ENCODE data around the gene ISG15.
A peak's percentile ranks its signal among the peaks of the same experiment; 100 is the strongest.
"Not testable (repeated sequence)": the region's sequence is repeated elsewhere in the genome, so short reads cannot be mapped to it uniquely, and the experiment has no call there.

The ISG15 gene

GRCh38 chr1:1013922-1014648 lies 788 bp downstream of the ISG15 start:
- DNase-seq (ENCODE audit: low read depth) = no peak

GRCh38 chr1:1014799-1015681 lies 1.7 kb downstream of the ISG15 start:
- DNase-seq (ENCODE audit: low read depth) = no peak

DNA sequence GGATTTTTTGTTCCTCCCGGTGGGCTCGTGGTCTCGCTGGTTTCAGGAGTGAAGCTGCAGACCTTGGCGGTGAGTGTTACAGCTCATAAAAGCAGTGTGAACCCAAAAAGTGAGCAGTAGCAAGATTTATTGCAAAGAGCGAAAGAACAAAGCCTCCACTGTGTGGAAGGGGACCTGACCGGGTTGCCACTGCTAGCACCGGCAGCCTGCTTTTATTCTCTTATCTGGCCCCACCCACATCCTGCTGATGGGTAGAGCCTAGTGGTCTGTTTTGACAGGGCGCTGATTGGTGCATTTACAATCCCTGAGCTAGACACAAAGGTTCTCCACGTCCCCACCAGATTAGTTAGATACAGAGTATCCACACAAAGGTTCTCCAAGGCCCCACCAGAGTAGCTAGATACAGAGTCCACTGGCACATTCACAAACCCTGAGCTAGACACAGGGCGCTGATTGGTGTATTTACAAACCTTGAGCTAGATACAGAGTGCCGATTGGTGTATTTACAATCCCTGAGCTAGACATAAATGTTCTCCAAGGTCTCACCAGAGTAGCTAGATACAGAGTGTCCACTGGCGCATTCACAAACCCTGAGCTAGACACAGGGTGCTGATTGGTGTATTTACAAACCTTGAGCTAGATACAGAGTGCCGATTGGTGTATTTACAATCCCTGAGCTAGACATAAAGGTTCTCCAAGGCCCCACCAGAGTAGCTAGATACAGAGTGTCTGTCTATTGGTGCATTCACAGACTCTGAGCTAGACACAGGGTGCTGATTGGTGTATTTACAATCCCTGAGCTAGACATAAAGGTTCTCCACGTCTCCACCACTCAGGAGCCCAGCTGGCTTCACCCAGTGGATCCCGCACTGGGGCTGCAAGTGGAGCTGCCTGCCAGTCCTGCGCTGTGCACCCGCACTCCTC lies 4.4 kb downstream of the ISG15 start:
- DNase-seq (ENCODE audit: low read depth) = not testable (repeated sequence)

- not testable (repeated sequence) for DNase-seq (ENCODE audit: low read depth)
These were observed 5.0 kb downstream of the ISG15 start for GRCh38 chr1:1018321-1018685.

DNA sequence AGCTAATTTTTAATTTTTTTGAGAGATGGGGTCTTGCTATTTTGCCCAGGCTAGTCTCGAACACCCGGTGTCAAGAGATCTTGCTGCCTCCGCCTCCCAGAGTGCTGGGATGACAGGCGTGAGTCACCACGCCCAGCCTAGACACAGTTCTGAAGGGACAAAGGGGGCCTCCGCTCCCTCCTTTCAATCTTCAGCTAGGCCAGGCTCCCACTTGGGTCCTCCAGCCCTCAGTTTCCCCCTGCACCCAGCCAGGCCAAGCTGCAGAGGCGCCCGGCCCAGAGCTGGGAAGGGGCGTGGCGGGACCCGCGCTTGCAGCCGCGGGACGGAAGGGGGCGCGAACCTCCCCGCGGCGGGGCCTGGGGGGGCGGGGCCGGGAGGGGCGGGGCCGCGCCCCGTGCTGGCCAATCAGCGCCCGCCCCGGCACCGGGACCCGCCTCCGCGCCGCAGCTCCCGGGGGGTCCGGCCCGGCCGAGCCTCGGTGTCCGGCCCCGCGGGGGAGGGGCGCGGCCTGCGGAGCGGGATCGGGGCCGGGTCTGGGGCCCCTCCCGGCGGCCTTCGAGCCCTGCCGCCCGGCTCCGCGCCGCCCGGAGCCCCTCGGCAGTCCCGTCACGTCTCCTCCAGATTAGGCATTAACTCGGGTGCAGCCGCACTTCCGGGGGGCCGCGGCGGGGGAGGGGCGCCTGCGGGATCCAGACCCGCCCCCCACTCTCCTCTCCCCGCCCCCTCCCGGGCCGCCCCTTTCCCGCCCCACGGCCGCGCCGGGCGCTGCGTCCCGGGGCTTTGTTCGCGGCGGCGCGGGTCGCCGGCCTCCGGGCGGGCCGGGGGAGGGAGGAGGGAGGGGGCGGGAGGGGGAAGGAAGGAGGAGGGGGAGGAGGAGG lies 6.1 kb downstream of the ISG15 start:
- DNase-seq (ENCODE audit: low read depth) = peak; percentile 51

- no peak for DNase-seq (ENCODE audit: low read depth)
These were observed 6.7 kb downstream of the ISG15 start, which contains the start of gene AGRN for GRCh38 chr1:1020000-1020404. Gene AGRN (plus strand): TSS chr1:1020120. CDS start chr1:1020173, 53 bp downstream.

GRCh38 chr1:1020415-1021009 lies 7.2 kb downstream of the ISG15 start:
- DNase-seq (ENCODE audit: low read depth) = no peak

DNA sequence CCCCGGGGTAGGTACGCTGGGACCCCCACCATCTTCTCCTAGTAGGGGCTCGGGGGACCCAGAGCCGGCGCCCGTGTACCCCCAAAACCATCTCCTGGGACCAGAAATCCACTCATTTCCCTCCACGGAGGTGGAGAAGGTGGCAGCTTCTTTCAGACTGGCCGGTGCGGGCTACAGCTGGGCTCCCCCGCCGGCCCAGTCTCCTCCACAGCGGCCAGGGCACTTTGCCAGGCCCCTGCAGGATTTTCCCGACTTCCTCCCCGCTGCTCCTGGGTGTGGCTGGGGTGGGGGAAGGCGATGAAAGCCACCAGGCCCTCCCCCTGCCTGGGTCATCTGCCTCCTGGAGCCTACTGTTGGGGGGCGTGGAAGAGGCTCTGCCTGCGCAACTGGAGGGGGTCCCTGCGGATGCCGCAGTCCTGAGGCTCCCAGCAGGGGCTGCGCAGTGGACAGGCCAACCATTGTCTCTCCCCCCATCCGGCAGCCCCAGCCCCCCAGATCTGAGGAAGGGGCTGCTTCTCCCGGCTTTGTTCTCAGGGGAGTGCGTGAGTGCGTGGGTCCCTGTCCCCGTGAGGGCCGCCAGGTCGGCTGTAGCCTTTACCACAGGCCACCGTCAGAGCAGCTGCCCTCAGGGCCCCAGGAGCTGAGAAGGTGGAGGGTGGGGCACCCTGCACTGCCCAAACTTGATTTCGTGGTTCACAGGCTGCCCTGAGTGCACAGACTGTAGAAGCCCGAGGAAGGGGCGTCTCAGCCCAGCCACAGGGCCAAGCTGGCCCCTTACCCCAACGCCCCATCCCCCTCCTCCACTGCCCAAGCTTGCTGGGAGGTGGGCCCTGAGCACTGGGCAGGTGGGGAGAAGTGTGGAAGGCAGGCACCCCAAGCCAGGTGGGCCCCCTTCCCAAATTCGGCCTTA lies 8.0 kb downstream of the ISG15 start:
- no peak for DNase-seq (ENCODE audit: low read depth)

DNA sequence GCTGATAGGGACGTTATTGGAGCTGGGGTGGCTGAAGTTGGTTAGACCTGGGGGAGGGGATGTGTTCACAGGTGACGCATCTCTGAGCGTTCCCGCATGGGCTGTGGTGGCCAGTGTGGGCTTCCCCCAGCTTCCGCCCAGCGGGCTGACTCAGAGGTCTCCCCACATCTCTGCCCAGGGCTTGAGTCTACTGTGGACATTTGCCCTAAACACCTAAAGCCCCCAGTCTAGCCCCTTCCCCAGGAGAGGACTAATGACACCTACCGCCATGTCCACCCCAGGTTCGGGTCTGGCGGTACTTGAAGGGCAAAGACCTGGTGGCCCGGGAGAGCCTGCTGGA lies 8.6 kb downstream of the ISG15 start:
- DNase-seq (ENCODE audit: low read depth) = no peak

GRCh38 chr1:1022302-1023009 lies 9.2 kb downstream of the ISG15 start:
- DNase-seq (ENCODE audit: low read depth) = no peak

GRCh38 chr1:1023700-1024099 lies 10.4 kb downstream of the ISG15 start:
- no peak for DNase-seq (ENCODE audit: low read depth)

- no peak for DNase-seq (ENCODE audit: low read depth)
These were observed 11.0 kb downstream of the ISG15 start for GRCh38 chr1:1024149-1024770.

DNA sequence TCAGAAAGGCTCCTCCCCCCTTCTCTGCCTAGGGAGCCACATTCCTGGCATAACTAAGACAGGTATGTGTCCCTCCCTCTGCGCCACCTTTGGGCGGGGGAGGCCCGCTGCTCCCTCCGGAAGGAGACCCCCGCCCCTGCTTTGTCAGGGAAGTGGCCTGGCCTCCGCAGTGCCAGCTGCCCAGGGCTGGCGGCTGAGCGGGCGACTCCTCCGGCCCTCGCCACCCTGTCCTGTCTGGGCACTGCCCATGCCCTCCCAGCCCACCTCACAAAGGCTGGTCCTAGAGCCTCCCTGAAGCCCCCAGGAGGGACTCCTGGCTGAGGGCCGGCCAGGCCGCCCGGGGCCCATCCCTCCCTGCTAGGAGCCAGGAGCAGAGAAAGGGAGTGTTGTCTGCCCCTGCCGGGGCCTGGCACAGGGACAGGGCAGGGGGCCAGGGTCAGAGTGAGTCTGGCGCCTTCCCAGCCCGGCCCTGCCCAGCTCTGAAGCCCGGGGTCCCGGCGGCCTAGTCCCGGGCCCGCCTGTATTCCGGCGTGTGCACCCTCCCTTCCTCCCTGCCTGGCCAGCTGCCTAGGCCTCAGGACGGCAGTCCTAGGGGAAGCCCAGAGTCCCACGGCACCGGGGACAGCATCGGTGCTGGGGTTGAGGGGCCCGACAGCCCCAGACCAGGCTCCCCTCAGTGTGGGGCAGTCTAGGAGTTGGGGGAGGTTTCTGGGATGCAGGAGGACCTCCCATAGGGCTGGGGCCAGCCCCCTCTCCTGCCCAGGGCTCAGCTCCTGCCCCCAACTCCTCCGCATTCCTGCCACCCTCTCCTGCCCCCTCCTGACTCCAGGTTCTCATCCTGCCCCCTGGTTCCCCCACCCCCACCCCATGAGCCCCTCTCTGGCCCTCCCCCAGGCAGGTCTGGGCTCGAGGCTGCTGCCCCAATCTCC lies 11.7 kb downstream of the ISG15 start:
- no peak for DNase-seq (ENCODE audit: low read depth)

DNA sequence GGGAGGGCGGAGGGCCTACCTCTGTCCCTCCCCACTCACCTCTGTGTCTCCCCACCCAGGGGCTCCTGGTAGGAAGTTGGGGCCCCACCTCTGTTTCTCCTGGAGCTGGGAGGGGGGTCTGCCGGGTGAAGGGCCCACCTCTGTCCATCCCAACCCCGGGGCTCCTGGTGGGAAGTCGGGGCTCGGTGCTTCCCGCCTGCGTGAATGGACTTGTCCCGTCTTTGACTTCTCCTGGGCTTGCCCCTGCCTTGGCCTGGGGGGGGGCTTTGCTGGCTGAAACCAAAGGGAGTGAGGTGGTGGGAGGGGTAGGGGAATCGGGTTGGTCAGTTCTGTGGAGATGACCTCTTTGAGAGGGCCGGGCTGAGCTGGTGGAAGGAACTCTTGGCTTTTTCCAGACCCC lies 12.4 kb downstream of the ISG15 start:
- DNase-seq (ENCODE audit: low read depth) = no peak

GRCh38 chr1:1026599-1027413 lies 13.5 kb downstream of the ISG15 start:
- DNase-seq (ENCODE audit: low read depth) = no peak

GRCh38 chr1:1027791-1028190 lies 14.5 kb downstream of the ISG15 start:
- no peak for DNase-seq (ENCODE audit: low read depth)

Data from stimulated activated CD8-positive, alpha-beta memory T cell treated with anti-CD3 and anti-CD28 coated beads, Interleukin-7, amount 100 ng/mL, for 24 hours (primary cell).